ENCODE measurements around the gene CELA1. TPM values are rescaled to one million over a fixed set of nuclear protein-coding genes. Genes with fewer than 3 reads are reported as not detected.
"Not testable (repeated sequence)": the region's sequence is repeated elsewhere in the genome, so short reads cannot be mapped to it uniquely, and the experiment has no call there.

Gene CELA1
- total RNA-seq, 4 donors from 2014 or later: not detected

GRCh38 chr12:51345681-51346080, 798 bp downstream of the CELA1 start:
- 66% methylated on average over 4 of the region's 7 CpGs; no CpG with 5 or more reads in 1 of the 2 donors for WGBS, 2 donors

GRCh38 chr12:51343201-51343600, 3.3 kb downstream of the CELA1 start:
- H3K27ac ChIP-seq: no peak overlapping the region
- no peaks in the 10 kb centered on the region for H3K27me3 ChIP-seq
- H3K36me3 ChIP-seq: no peaks in the 10 kb centered on the region
- no peak overlapping the region for H3K4me3 ChIP-seq
- H3K4me1 ChIP-seq: peaks cover 0 to 19% (median 9%) of the 10 kb centered on the region in 3 donors
- WGBS, 2 donors: 74 to 92% methylated on average over 2 of the region's 2 CpGs
- no peaks in the 10 kb centered on the region for H3K9me3 ChIP-seq
- DNase-seq: no peak
- intact Hi-C loops (cut with DNase I): loop anchor here (5.0 kb wide), 1 partner anchor 76 kb away; no protein-coding TSS in a partner anchor
- TF ChIP-seq CTCF (IDR thresholded peaks at IDR 0.05): no peak
- no peak for TF ChIP-seq POLR2A (IDR thresholded peaks at IDR 0.05)

More at GRCh38 chr12:51345681-51346080, 798 bp downstream of the CELA1 start:
- peaks cover 0 to 19% (median 9%) of the 10 kb centered on the region in 3 donors for H3K4me1 ChIP-seq
- intact Hi-C loops (cut with DNase I): no loop called here
- no peaks in the 10 kb centered on the region for H3K36me3 ChIP-seq
- no peaks in the 10 kb centered on the region for H3K27me3 ChIP-seq
- TF ChIP-seq CTCF (IDR thresholded peaks at IDR 0.05) (no peak), POLR2A (IDR thresholded peaks at IDR 0.05) (no peak)
- no peak overlapping the region for H3K27ac ChIP-seq
- DNase-seq: no peak
- H3K9me3 ChIP-seq: no peaks in the 10 kb centered on the region
- no peak overlapping the region for H3K4me3 ChIP-seq

GRCh38 chr12:51342416-51342815, 4.1 kb downstream of the CELA1 start:
- no peak for DNase-seq
- Histone ChIP-seq H3K27ac (no peak overlapping the region), H3K36me3 (no peaks in the 10 kb centered on the region), H3K27me3 (no peaks in the 10 kb centered on the region), H3K4me3 (no peak overlapping the region), H3K9me3 (no peaks in the 10 kb centered on the region), H3K4me1 (peaks cover 0 to 19% (median 9%) of the 10 kb centered on the region in 3 donors)
- intact Hi-C loops (cut with DNase I): loop anchor here (5.0 kb wide), 1 partner anchor 75 kb away; no protein-coding TSS in a partner anchor
- 46 to 61% methylated on average over 5 to 9 of the region's 10 CpGs for WGBS, 2 donors
- TF ChIP-seq CTCF (IDR thresholded peaks at IDR 0.05) (no peak), POLR2A (IDR thresholded peaks at IDR 0.05) (no peak)

- H3K27me3 ChIP-seq: no peaks in the 10 kb centered on the region
- TF ChIP-seq POLR2A (IDR thresholded peaks at IDR 0.05) (no peak), CTCF (IDR thresholded peaks at IDR 0.05) (peak; percentile 95 to 99 (median 98))
- intact Hi-C loops (cut with DNase I): loop anchor here (5.0 kb wide), 1 partner anchor 74 kb away; no protein-coding TSS in a partner anchor
- no peaks in the 10 kb centered on the region for H3K36me3 ChIP-seq
- H3K9me3 ChIP-seq: no peaks in the 10 kb centered on the region
- WGBS, 2 donors: 24 to 34% methylated on average over 6 to 9 of the region's 9 CpGs
- peak overlapping the region in 1 of 4 donors; percentile 31 for H3K27ac ChIP-seq
- DNase-seq: no peak
- H3K4me1 ChIP-seq: peaks cover 0 to 19% (median 9%) of the 10 kb centered on the region in 3 donors
- peak overlapping the region in 3 of 4 donors; percentile 15 to 45 (median 21) for H3K4me3 ChIP-seq
These were observed 5.0 kb downstream of the CELA1 start for GRCh38 chr12:51341251-51342007.

- no peak for DNase-seq
- Histone ChIP-seq H3K27me3 (no peaks in the 10 kb centered on the region), H3K27ac (no peak overlapping the region), H3K9me3 (no peaks in the 10 kb centered on the region), H3K4me1 (peaks cover 0 to 19% (median 9%) of the 10 kb centered on the region in 3 donors), H3K4me3 (no peak overlapping the region), H3K36me3 (no peaks in the 10 kb centered on the region)
- intact Hi-C loops (cut with DNase I): loop anchor here (5.0 kb wide), 1 partner anchor 72 kb away; no protein-coding TSS in a partner anchor
- 75 to 82% methylated on average over 5 to 6 of the region's 6 CpGs for whole genome bisulfite sequencing, 2 donors
- TF ChIP-seq POLR2A (IDR thresholded peaks at IDR 0.05): no peak
- TF ChIP-seq CTCF (IDR thresholded peaks at IDR 0.05): no peak
These were observed 6.7 kb downstream of the CELA1 start for GRCh38 chr12:51339750-51340149.

- H3K9me3 ChIP-seq; H3K27ac ChIP-seq; H3K27me3 ChIP-seq; H3K4me3 ChIP-seq; intact Hi-C loops (cut with DNase I); H3K36me3 ChIP-seq; DNase-seq: not testable (repeated sequence)
- peaks cover 0 to 20% (median 7%) of the 10 kb centered on the region in 3 donors for H3K4me1 ChIP-seq
These were observed 9.1 kb downstream of the CELA1 start for GRCh38 chr12:51337336-51337735.
